PC-9 (cell line): ENCODE measurements around the gene ATP2C2.

Source experiments
- EZH2 ChIP-seq: fragments of 200-600 bp; sonication (generic); IDR thresholded peaks from 2 replicates; pipeline ENCODE4 v1.8.0; 2017; ENCODE audit warnings: antibody characterized with exemption, low read depth
- TF ChIP-seq, protein P1 (sequence below): fragments of 200-600 bp; sonication (generic); conservative IDR thresholded peaks from 2 replicates; pipeline ENCODE4 v1.6.1; 2017; ENCODE audit warnings: mixed run types, antibody characterized with exemption, mild to moderate bottlenecking, moderate library complexity

- TF ChIP-seq, protein P1, sequence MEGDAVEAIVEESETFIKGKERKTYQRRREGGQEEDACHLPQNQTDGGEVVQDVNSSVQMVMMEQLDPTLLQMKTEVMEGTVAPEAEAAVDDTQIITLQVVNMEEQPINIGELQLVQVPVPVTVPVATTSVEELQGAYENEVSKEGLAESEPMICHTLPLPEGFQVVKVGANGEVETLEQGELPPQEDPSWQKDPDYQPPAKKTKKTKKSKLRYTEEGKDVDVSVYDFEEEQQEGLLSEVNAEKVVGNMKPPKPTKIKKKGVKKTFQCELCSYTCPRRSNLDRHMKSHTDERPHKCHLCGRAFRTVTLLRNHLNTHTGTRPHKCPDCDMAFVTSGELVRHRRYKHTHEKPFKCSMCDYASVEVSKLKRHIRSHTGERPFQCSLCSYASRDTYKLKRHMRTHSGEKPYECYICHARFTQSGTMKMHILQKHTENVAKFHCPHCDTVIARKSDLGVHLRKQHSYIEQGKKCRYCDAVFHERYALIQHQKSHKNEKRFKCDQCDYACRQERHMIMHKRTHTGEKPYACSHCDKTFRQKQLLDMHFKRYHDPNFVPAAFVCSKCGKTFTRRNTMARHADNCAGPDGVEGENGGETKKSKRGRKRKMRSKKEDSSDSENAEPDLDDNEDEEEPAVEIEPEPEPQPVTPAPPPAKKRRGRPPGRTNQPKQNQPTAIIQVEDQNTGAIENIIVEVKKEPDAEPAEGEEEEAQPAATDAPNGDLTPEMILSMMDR: peak; percentile 81
- no peak for TF ChIP-seq EZH2
Measured at GRCh38 chr16:84484579-84485254, 116.4 kb downstream of the ATP2C2 start.
